ENCODE data around the gene SNRNP25.

Gene SNRNP25

DNA sequence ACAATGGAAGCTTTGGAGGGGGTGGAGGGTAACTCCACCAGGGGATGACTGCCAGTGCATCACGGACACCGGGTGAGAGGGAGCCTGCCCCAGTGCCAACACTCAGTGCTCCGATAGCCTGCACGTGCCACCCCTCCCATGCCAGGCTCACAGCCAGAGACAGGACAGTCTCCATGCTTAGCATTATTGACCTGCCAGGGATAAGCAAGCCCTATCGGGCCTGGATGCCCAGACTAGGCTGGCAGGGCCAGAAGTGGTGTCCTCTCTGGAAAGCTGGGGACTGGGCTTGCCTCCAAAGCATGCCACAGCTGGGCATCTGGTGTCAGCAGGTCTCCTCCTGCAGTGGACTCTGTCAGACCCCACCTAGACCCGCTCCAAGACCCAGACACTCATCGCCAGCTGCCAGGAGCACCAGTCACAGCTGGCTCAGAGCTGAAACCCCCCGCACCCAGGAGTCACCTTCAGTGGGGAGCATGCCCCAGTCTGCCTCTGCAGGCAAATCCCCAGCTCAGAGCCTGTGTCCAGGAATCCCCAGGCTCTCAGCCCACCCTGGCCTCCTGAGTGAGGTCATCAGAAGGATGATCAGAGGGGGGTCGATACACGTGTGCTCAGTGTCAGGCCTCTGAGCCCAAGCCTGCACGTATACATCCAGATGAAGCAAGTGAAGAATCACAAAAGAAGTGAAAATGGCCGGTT is 20.6 kb downstream of the SNRNP25 start:
- H3K27ac ChIP-seq, result no peak overlapping the region
- no peak for DNase-seq (ENCODE audit: low read depth, low spot score)

- H3K27ac ChIP-seq, result no peak overlapping the region
- no peak for DNase-seq (ENCODE audit: low read depth, low spot score)
These were observed 21.2 kb downstream of the SNRNP25 start for GRCh38 chr16:74747-75334.

DNA sequence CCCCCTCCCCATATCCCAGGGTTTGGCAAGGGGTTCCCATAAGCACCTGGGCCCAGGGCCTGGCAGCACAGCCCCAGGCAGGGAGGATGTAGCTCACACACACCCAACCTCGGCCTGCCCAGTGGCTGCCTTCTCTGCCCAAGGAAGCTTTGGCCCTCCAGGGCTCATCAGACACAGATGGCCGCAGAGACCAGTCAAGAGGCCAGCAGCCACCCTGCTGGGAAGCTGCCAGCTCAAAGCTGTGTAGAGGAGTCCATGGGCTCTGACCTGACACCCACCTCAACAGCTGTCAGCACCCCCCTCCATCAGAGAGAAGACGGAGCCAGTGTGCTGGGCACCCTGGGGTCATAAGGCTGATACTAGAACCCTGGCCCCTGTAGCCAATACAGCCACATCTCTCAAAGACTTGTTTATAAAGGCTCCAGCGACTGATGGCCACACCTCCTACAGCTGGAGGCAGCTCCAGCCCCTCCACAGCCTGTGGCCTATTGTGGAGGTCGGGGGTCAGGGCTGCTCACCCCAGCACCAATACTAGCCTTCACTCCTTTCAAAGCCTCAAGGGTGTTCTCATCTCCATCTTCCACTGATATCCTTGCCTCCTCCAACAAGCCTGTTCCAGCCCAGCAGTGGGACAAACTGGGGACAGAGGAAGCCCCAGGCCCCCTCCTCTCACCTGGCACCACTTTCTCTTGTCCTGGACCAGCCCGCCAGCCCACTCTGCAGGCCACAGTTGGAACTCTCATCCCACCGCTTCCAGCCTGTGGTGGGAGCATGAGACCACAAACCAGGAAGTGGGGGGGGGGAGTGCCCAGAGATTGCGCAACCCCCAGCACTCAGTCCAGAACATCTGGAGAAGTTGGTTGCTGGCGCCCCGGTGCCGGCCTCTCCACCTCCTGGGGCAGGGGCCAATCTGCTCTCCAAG is 22.2 kb downstream of the SNRNP25 start:
- DNase-seq (ENCODE audit: low read depth, low spot score), result no peak
- H3K27ac ChIP-seq, result peak overlapping the region; percentile 71

DNA sequence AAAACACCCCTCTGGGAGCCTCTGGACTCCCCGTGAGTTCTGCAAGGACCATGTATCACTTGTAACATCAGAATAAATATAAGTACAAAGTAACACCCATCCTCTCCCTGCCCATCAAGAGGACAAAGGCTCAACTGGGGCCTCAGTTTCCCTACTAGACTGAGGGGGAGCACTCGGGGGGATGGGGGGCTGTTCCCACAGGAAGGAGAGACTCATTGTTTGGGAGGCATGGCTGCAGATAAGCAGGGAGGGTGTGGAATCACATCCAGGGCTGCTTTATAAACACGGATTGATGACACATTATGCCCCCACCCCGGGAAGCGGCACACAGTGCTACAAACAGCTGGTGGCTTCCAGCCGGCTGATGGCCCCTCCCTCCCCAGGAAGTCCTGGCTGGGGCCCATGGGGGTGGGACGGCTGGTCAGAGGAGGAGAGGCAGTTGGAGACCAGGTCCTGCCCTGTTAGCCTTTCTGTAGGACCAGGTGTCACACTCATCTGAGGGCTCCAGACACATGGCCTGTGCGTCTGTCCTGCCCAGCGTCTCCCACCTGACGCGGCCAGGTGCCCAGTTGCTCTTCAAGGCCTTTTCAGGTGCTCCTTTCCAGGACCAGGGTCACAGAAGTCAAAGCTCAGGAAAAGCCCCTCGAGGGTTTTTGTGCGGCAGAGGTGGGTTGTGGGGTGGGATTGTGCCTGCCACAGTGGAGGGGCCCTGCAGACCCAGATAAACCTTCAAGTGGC is 23.1 kb downstream of the SNRNP25 start:
- no peak for DNase-seq (ENCODE audit: low read depth, low spot score)
- H3K27ac ChIP-seq, result peak overlapping the region; percentile 71

DNA sequence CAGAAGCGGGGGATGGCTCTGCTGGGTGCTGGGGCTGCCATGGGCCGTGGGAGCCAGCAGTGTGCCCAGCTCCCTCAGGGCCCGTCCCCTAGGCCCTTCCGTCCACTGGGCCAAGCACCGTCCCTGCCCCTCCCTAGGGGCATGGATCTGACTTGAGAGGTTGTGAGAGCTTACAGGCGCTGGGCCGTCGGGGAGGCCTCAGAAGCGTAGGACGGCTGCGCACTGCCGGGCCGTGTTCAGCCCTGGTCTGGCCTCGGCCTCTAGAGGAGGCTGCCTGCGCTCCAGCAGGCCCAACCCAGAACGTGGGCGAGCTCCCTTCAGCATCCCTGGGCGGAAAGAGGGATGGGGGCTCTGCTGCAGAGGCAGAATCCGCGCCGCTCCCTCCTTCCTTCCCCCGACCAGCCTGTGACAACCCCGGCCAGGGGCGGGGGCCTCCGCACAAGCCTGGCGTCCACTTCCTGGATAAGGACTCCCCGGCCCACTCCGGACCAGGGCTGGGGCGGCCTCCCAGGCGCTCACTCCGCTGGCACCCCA is 23.7 kb downstream of the SNRNP25 start:
- no peak for DNase-seq (ENCODE audit: low read depth, low spot score)

GRCh38 chr16:77807-78443 is 24.3 kb downstream of the SNRNP25 start, which contains the start of gene MPG:
TSS of gene MPG (plus strand) at chr16:78225. CDS start at chr16:78310, 85 bp downstream.
- DNase-seq (ENCODE audit: low read depth, low spot score), result no peak
- peak within 1 kb of the TSS; percentile 71 for H3K27ac ChIP-seq

More for the DNA sequence above, 23.7 kb downstream of the SNRNP25 start:
- peak overlapping the region; percentile 71 for H3K27ac ChIP-seq

- peak overlapping the region; percentile 71 for H3K27ac ChIP-seq
- no peak for DNase-seq (ENCODE audit: low read depth, low spot score)
These were observed 25.0 kb downstream of the SNRNP25 start for GRCh38 chr16:78444-79150.

DNA sequence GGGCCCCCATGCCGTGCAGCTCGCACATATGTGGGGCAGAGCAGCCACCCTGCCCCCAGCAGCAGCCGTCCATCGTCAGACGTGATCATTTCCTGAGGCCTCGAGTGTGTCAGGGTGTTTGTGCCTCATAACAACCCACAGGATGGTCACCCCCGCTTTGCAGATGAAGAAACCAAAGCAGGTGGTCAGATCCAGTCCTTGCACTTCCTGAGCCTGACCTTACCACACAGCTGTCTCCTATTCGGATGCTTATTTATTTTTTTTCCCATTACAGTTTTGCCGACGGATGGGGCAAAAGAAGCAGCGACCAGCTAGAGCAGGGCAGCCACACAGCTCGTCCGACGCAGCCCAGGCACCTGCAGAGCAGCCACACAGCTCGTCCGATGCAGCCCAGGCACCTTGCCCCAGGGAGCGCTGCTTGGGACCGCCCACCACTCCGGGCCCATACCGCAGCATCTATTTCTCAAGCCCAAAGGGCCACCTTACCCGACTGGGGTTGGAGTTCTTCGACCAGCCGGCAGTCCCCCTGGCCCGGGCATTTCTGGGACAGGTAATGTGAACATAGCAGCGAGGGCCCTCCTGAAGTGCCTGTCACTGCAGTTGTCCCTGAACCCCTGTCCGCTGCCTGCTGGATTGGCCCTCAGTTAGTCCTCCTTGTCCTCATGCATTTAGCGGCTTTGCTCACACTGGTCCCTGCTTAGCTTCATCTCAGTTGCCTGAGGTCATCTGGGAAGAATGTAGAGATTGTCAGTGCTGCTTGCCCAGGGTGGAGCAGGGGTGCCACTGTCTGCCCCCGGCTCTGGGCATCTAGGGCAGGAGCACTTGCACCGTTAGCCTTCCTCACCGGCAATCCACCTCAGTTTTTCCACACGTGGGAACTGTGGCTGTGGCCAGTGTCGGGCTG is 25.8 kb downstream of the SNRNP25 start:
- DNase-seq (ENCODE audit: low read depth, low spot score), result no peak
- no peak overlapping the region for H3K27ac ChIP-seq

DNA sequence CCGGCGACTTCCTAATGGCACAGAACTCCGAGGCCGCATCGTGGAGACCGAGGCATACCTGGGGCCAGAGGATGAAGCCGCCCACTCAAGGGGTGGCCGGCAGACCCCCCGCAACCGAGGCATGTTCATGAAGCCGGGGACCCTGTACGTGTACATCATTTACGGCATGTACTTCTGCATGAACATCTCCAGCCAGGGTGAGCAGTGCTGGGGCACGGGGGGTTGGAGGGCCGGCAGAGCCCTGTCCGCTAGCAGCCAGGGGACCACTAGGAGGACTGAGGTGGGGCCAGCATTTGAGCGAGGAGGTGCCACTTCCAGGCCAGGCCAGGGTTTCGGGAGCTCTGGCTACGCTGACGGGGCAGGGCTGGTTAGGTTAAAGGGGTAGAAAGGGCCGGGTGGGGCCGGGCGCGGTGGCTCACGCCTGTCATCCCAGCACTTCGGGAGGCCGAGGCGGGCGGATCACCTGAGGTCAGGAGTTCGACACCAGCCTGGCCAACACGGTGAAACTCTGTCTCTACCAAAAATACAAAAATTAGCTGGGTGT is 29.5 kb downstream of the SNRNP25 start:
- no peak for DNase-seq (ENCODE audit: low read depth, low spot score)
- H3K27ac ChIP-seq, result no peak overlapping the region

GRCh38 chr16:83781-84615 is 30.4 kb downstream of the SNRNP25 start:
- DNase-seq (ENCODE audit: low read depth, low spot score), result no peak
- peak overlapping the region; percentile 55 for H3K27ac ChIP-seq

- no peak for DNase-seq (ENCODE audit: low read depth, low spot score)
- peak overlapping the region; percentile 55 for H3K27ac ChIP-seq
These were observed 31.2 kb downstream of the SNRNP25 start for GRCh38 chr16:84718-85406.

GRCh38 chr16:85407-85782 is 31.8 kb downstream of the SNRNP25 start:
- peak overlapping the region; percentile 55 for H3K27ac ChIP-seq
- no peak for DNase-seq (ENCODE audit: low read depth, low spot score)

DNA sequence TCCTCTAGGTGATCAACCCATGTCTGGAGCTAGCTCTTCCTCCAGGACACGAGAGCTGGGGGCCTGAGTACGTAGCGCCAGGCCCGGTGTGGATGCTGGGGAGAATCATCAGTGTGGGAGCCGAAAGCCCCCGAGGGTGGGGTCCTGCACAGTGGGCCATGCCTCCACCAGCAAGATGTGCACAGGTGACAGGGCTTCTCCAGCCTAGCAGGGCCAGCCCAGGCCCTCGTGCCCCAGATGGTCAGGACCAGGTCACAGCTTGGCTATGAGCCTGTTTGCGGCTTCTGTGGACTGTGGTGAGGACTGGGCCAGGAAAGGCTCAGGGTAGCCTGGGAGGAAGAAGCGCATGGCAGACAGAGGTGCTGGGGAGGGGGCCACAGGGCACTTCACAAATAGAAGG is 32.2 kb downstream of the SNRNP25 start:
- no peak for DNase-seq (ENCODE audit: low read depth, low spot score)
- H3K27ac ChIP-seq, result peak overlapping the region; percentile 55

- no peak overlapping the region for H3K27ac ChIP-seq
- DNase-seq (ENCODE audit: low read depth, low spot score), result no peak
These were observed 32.9 kb downstream of the SNRNP25 start for GRCh38 chr16:86483-86952.

- no peak for DNase-seq (ENCODE audit: low read depth, low spot score)
- H3K27ac ChIP-seq, result no peak overlapping the region
These were observed 35.0 kb downstream of the SNRNP25 start for GRCh38 chr16:88613-89012.
